OCI-LY3 (cell line): Measurements from ENCODE around the gene CHKA.

ENCODE experiments used
- CTCF ChIP-seq: fragments of 200-600, 300-600 bp; sonication (generic); IDR thresholded peaks from 2 replicates; pipeline ENCODE4 v1.5.1; 2014; ENCODE audit warnings: antibody characterized with exemption, low read length, low read depth
- EZH2phosphoT487 ChIP-seq: fragments of 200-600 bp; shearing (Covaris generic); IDR thresholded peaks from 2 replicates; pipeline ENCODE4 v1.6.1; 2018; ENCODE audit warnings: antibody characterized with exemption, mixed run types, low read depth

DNA sequence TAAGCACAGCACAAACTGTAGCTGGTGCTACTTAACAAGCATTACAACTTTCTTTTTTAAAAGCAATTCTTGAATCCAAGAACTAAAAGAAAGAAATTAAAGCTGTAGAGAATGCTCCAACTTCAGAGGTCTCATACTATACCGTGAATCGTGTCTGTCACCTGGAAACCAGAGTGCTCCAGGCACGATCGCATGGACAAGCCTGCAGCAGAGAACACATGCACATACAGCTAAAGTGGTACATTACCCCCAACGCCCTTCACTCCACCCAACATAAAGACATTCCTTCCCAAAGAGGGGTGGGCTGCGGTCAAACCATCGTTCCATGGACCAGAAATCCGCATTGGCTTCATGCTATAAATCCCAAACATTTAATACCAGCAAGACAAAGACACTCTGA lies 31.5 kb downstream of the CHKA start:
- TF ChIP-seq CTCF (no peak), EZH2phosphoT487 (no peak)
